ENCODE results near the gene PHC2. TPM values are rescaled to one million over a fixed set of nuclear protein-coding genes. Genes with fewer than 3 reads are reported as not detected.

PHC2 gene
- polyA plus RNA-seq, 1 donor from 2014 or later, result 171 TPM

DNA sequence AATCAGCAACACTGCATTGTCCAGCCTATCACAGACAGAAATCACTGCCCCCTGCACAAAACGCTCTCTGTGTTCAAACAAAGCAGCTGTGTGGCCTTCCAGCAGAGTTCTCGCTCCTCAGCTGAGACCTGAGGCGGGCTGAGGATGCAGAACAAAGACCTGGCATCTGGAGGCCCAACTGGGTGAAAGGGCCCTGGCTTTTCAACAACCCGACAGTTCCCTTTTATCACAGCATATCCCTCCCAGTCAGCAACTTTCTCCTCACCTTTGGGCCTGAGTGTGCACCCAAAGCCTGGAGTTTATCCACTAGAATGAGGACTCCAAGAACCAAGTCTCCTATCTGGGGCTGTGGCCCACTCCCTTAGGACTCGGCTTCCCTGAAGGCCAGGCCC is 67.4 kb downstream of the PHC2 start:
- Histone ChIP-seq H3K4me2 (ENCODE audit: low read length) (peak overlapping the region; percentile 69), H3K9me3 (ENCODE audit: low read length) (no peaks in the 10 kb centered on the region), H3K27ac (ENCODE audit: low read length) (peak overlapping the region; percentile 100), H3F3A (ENCODE audit: insufficient read depth, low read length, poor library complexity, severe bottlenecking) (peaks cover 13% of the 10 kb centered on the region), H3K27me3 (ENCODE audit: insufficient read depth, low read depth, low read length) (no peaks in the 10 kb centered on the region), H3K9me2 (ENCODE audit: insufficient read depth, low read length) (no peaks in the 10 kb centered on the region), H4K20me1 (ENCODE audit: insufficient read depth) (no peaks in the 10 kb centered on the region), H3K79me2 (replicated peaks; ENCODE audit: insufficient read depth, low read length) (peaks cover 29% of the 10 kb centered on the region), H3K9ac (ENCODE audit: low read length) (peak overlapping the region; percentile 86), H3K36me3 (ENCODE audit: insufficient read depth, low read length) (peaks cover 35% of the 10 kb centered on the region), H3K4me3 (ENCODE audit: low read length) (peak overlapping the region; percentile 61), H2AFZ (ENCODE audit: low read depth, low read length) (no peak overlapping the region)
- TF ChIP-seq SMC3 (conservative IDR thresholded peaks at IDR 0.05; ENCODE audit: poor library complexity) (no peak), TAF1 (IDR thresholded peaks at IDR 0.05; ENCODE audit: low read depth) (peak; percentile 54)

DNA sequence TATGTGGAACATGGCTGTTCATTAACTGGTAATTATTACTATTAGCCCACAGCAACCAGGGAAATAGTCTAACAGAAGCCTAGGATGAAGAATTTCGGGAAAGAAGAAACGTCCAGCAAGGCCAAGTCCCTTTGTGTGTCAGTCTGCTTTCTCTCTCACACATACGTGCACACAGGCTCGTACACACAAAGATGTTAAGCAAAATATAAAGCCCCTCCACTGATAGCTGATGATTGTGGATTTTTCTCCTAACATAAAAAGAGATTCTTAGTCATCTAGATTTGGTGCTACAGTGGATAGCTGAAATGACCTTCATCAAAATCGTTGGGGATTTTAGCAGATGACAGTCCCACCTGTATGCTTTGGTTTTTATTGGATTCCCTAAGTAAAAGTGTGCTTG is 67.9 kb downstream of the PHC2 start:
- Histone ChIP-seq H3K79me2 (replicated peaks; ENCODE audit: insufficient read depth, low read length) (peaks cover 29% of the 10 kb centered on the region), H3K4me3 (ENCODE audit: low read length) (peak overlapping the region; percentile 61), H3K36me3 (ENCODE audit: insufficient read depth, low read length) (peaks cover 37% of the 10 kb centered on the region), H3K4me2 (ENCODE audit: low read length) (peak overlapping the region; percentile 69), H3F3A (ENCODE audit: insufficient read depth, low read length, poor library complexity, severe bottlenecking) (peaks cover 13% of the 10 kb centered on the region), H3K27me3 (ENCODE audit: insufficient read depth, low read depth, low read length) (no peaks in the 10 kb centered on the region), H3K9me2 (ENCODE audit: insufficient read depth, low read length) (no peaks in the 10 kb centered on the region), H3K27ac (ENCODE audit: low read length) (peak overlapping the region; percentile 100), H3K9me3 (ENCODE audit: low read length) (no peaks in the 10 kb centered on the region), H4K20me1 (ENCODE audit: insufficient read depth) (no peaks in the 10 kb centered on the region), H3K9ac (ENCODE audit: low read length) (peak overlapping the region; percentile 86), H2AFZ (ENCODE audit: low read depth, low read length) (no peak overlapping the region)
- TF ChIP-seq EZH2 (IDR thresholded peaks at IDR 0.05; ENCODE audit: borderline replicate concordance, insufficient read depth, low read length, poor library complexity, severe bottlenecking), result no peak
- TF ChIP-seq EP300 (conservative IDR thresholded peaks at IDR 0.05; ENCODE audit: poor library complexity, severe bottlenecking), result no peak
- no peak for TF ChIP-seq TAF1 (IDR thresholded peaks at IDR 0.05; ENCODE audit: low read depth)
- TF ChIP-seq CTCF (IDR thresholded peaks at IDR 0.05; ENCODE audit: poor library complexity, severe bottlenecking), result no peak
- TF ChIP-seq POLR2AphosphoS5 (IDR thresholded peaks at IDR 0.05), result no peak
- TF ChIP-seq, protein P1, sequence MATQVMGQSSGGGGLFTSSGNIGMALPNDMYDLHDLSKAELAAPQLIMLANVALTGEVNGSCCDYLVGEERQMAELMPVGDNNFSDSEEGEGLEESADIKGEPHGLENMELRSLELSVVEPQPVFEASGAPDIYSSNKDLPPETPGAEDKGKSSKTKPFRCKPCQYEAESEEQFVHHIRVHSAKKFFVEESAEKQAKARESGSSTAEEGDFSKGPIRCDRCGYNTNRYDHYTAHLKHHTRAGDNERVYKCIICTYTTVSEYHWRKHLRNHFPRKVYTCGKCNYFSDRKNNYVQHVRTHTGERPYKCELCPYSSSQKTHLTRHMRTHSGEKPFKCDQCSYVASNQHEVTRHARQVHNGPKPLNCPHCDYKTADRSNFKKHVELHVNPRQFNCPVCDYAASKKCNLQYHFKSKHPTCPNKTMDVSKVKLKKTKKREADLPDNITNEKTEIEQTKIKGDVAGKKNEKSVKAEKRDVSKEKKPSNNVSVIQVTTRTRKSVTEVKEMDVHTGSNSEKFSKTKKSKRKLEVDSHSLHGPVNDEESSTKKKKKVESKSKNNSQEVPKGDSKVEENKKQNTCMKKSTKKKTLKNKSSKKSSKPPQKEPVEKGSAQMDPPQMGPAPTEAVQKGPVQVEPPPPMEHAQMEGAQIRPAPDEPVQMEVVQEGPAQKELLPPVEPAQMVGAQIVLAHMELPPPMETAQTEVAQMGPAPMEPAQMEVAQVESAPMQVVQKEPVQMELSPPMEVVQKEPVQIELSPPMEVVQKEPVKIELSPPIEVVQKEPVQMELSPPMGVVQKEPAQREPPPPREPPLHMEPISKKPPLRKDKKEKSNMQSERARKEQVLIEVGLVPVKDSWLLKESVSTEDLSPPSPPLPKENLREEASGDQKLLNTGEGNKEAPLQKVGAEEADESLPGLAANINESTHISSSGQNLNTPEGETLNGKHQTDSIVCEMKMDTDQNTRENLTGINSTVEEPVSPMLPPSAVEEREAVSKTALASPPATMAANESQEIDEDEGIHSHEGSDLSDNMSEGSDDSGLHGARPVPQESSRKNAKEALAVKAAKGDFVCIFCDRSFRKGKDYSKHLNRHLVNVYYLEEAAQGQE (IDR thresholded peaks at IDR 0.05; ENCODE audit: borderline replicate concordance), result no peak

DNA sequence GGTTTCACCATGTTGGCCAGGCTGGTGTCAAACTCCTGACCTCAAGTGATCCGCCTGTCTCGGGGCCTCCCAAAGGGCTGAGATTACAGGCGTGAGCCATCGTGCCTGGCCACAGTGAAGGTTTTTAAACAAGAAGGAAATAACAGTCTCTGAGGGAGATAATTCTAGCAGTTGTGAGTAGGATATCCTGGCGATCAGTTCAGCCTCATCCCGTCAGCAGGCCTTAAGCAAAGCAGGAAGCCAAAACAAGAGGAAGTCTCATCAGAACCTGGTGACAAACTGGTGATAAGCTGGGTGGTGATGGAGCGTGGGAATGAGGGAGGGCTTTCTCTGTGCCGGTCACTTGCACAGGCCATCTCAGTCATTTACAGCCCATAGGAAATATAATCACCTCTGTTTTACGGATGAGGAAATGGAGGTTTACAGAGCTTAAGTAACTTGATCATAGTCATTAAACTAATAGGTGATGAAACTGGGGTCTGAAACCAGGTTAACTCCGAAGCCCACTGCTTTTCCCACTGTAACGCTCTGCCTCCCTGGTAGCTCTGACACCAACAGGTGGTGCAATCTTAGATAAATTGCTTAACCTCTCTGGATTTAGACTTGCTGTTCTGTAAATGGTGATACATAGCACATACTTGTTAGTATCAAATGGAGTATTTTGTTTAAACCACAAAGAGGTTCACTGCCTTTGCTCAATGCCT is 69.2 kb downstream of the PHC2 start:
- Histone ChIP-seq H3K27ac (ENCODE audit: low read length) (peak overlapping the region; percentile 100), H3K9ac (ENCODE audit: low read length) (peak overlapping the region; percentile 86), H3K27me3 (ENCODE audit: insufficient read depth, low read depth, low read length) (no peaks in the 10 kb centered on the region), H3K9me3 (ENCODE audit: low read length) (no peaks in the 10 kb centered on the region), H3K79me2 (replicated peaks; ENCODE audit: insufficient read depth, low read length) (peaks cover 27% of the 10 kb centered on the region), H3K9me2 (ENCODE audit: insufficient read depth, low read length) (no peaks in the 10 kb centered on the region), H3F3A (ENCODE audit: insufficient read depth, low read length, poor library complexity, severe bottlenecking) (peaks cover 13% of the 10 kb centered on the region), H3K4me2 (ENCODE audit: low read length) (no peak overlapping the region), H3K36me3 (ENCODE audit: insufficient read depth, low read length) (peaks cover 40% of the 10 kb centered on the region), H4K20me1 (ENCODE audit: insufficient read depth) (no peaks in the 10 kb centered on the region), H2AFZ (ENCODE audit: low read depth, low read length) (no peak overlapping the region), H3K4me3 (ENCODE audit: low read length) (no peak overlapping the region)
- no peak for TF ChIP-seq POLR2AphosphoS5 (IDR thresholded peaks at IDR 0.05)
- TF ChIP-seq, protein P1 (IDR thresholded peaks at IDR 0.05; ENCODE audit: borderline replicate concordance), result no peak

Measured in neural cell (in vitro differentiated cells).